Left ventricle myocardium inferior (tissue), 1 donor: ENCODE data around the gene LRRC7. TPM values are rescaled to one million over a fixed set of nuclear protein-coding genes. Genes with fewer than 3 reads are reported as not detected.

ENCODE experiments used
- DNase-seq: peaks from one replicate; pipeline ENCODE4 v3.0.0-alpha.2; 2020
- H3K27ac ChIP-seq: fragments of 200-600 bp; replicated peaks from 2 replicates; pipeline ENCODE4 v1.8.0; 2021
- H3K27me3 ChIP-seq: fragments of 200-600 bp; 2 replicates; pipeline ENCODE4 v1.8.0; 2021; ENCODE audit warnings: low read depth
- H3K36me3 ChIP-seq: fragments of 200-600 bp; 2 replicates; pipeline ENCODE4 v1.8.0; 2021
- H3K4me1 ChIP-seq: fragments of 200-600 bp; 2 replicates; pipeline ENCODE4 v1.8.0; 2021
- H3K4me3 ChIP-seq: fragments of 200-600 bp; 2 replicates; pipeline ENCODE4 v1.8.0; 2021; ENCODE audit warnings: mild to moderate bottlenecking, moderate library complexity
- H3K9me3 ChIP-seq: fragments of 200-600 bp; replicated peaks from 2 replicates; pipeline ENCODE4 v1.8.0; 2021
- CTCF ChIP-seq: fragments of 200-600 bp; IDR thresholded peaks from 2 replicates; pipeline ENCODE4 v1.8.0; 2021; ENCODE audit warnings: antibody characterized with exemption, mild to moderate bottlenecking, borderline replicate concordance
- intact Hi-C: fragments of 100-400 bp; cut with micrococcal nuclease; formaldehyde crosslinking; loops from one replicate; pipeline ENCODE4 v1.11.0; 2022
- total RNA-seq: library from RNA; stranded (reverse); fragmentation: NEBNext Ultra II Directional; extraction: Animal tissue kit (Norgen Biotek cat#: 25700); gene quantifications from one replicate; pipeline ENCODE4 v1.2.1, GENCODE V29; 2021
- donor health status: DM: no; HTN: yes; CAD: no; lungs with severe emphysema.

The LRRC7 gene
- total RNA-seq, 1 donor from 2014 or later: 0.44 TPM

GRCh38 chr1:70079546-70079945, 511.8 kb downstream of the LRRC7 start:
- Histone ChIP-seq H3K4me3 (no peak overlapping the region), H3K4me1 (no peaks in the 10 kb centered on the region)

GRCh38 chr1:70083519-70083918, 515.8 kb downstream of the LRRC7 start:
- Histone ChIP-seq H3K27me3 (no peaks in the 10 kb centered on the region), H3K9me3 (peaks cover 6% of the 10 kb centered on the region), H3K27ac (no peak overlapping the region), H3K4me1 (no peaks in the 10 kb centered on the region), H3K4me3 (no peak overlapping the region), H3K36me3 (no peaks in the 10 kb centered on the region)
- TF ChIP-seq CTCF: no peak
- intact Hi-C loops: no loop called here
- no peak for DNase-seq

More at GRCh38 chr1:70079546-70079945, 511.8 kb downstream of the LRRC7 start:
- no peak for TF ChIP-seq CTCF
- DNase-seq: no peak
- Histone ChIP-seq H3K27ac (no peak overlapping the region), H3K36me3 (no peaks in the 10 kb centered on the region), H3K27me3 (no peaks in the 10 kb centered on the region), H3K9me3 (peaks cover 4% of the 10 kb centered on the region)
- intact Hi-C loops: no loop called here

GRCh38 chr1:70084314-70084915, 516.7 kb downstream of the LRRC7 start:
- no peak for TF ChIP-seq CTCF
- no peak for DNase-seq
- no peaks in the 10 kb centered on the region for H3K27me3 ChIP-seq
- H3K9me3 ChIP-seq: peaks cover 6% of the 10 kb centered on the region
- intact Hi-C loops: no loop called here
- H3K36me3 ChIP-seq: no peaks in the 10 kb centered on the region
- no peak overlapping the region for H3K27ac ChIP-seq
- H3K4me1 ChIP-seq: no peaks in the 10 kb centered on the region
- no peak overlapping the region for H3K4me3 ChIP-seq

- no peaks in the 10 kb centered on the region for H3K27me3 ChIP-seq
- H3K9me3 ChIP-seq: peaks cover 6% of the 10 kb centered on the region
- intact Hi-C loops: no loop called here
- no peak for DNase-seq
- TF ChIP-seq CTCF: no peak
- H3K36me3 ChIP-seq: no peaks in the 10 kb centered on the region
- no peak overlapping the region for H3K27ac ChIP-seq
- no peaks in the 10 kb centered on the region for H3K4me1 ChIP-seq
- no peak overlapping the region for H3K4me3 ChIP-seq
Measured at GRCh38 chr1:70085521-70085920, 517.8 kb downstream of the LRRC7 start.

GRCh38 chr1:70086897-70087296, 519.2 kb downstream of the LRRC7 start:
- TF ChIP-seq CTCF: no peak
- Histone ChIP-seq H3K4me3 (no peak overlapping the region), H3K4me1 (no peaks in the 10 kb centered on the region), H3K27ac (no peak overlapping the region), H3K27me3 (no peaks in the 10 kb centered on the region), H3K9me3 (peaks cover 6% of the 10 kb centered on the region), H3K36me3 (no peaks in the 10 kb centered on the region)
- intact Hi-C loops: no loop called here
- no peak for DNase-seq

- H3K9me3 ChIP-seq: no peaks in the 10 kb centered on the region
- no peak overlapping the region for H3K4me3 ChIP-seq
- DNase-seq: no peak
- intact Hi-C loops: no loop called here
- no peaks in the 10 kb centered on the region for H3K36me3 ChIP-seq
- TF ChIP-seq CTCF: no peak
- H3K4me1 ChIP-seq: no peaks in the 10 kb centered on the region
- no peaks in the 10 kb centered on the region for H3K27me3 ChIP-seq
- no peak overlapping the region for H3K27ac ChIP-seq
Measured at GRCh38 chr1:70090141-70090540, 522.4 kb downstream of the LRRC7 start.
